H9 (cell line): ENCODE results near the gene PTPRK. TPM values are rescaled to one million over a fixed set of nuclear protein-coding genes. Genes with fewer than 3 reads are reported as not detected.

Source experiments
- DNase-seq: peaks from one replicate; pipeline ENCODE4 v3.0.0-alpha.2; 2017
- H2AFZ ChIP-seq: one replicate; pipeline ENCODE4 v1.6.1; 2013; ENCODE audit warnings: mild to moderate bottlenecking, low read length, control low read depth, moderate library complexity
- H2AK5ac ChIP-seq: 2 replicates; pipeline ENCODE4 v1.6.1; 2013; ENCODE audit warnings: low read length, control low read depth, mixed read lengths; ENCODE audit not compliant: insufficient read length
- H2BK120ac ChIP-seq: one replicate; pipeline ENCODE4 v1.6.1; 2013; ENCODE audit warnings: low read depth, mild to moderate bottlenecking, low read length, control low read depth, inconsistent platforms; ENCODE audit not compliant: poor library complexity, severe bottlenecking
- H2BK12ac ChIP-seq: 2 replicates; pipeline ENCODE4 v1.6.1; 2013; ENCODE audit warnings: low read length, control low read depth, mixed read lengths, low read depth; ENCODE audit not compliant: insufficient read length
- H2BK15ac ChIP-seq: 2 replicates; pipeline ENCODE4 v1.6.1; 2013; ENCODE audit warnings: low read depth, low read length, control low read depth
- H2BK20ac ChIP-seq: one replicate; pipeline ENCODE4 v1.6.1; 2013; ENCODE audit warnings: low read depth, mild to moderate bottlenecking, low read length, control low read depth, inconsistent platforms; ENCODE audit not compliant: poor library complexity, severe bottlenecking
- H2BK5ac ChIP-seq: 2 replicates; pipeline ENCODE4 v1.6.1; 2013; ENCODE audit warnings: low read length, control low read depth, mixed read lengths; ENCODE audit not compliant: insufficient read length
- H3K14ac ChIP-seq: 2 replicates; pipeline ENCODE4 v1.6.1; 2013; ENCODE audit warnings: low read length, control low read depth; ENCODE audit not compliant: insufficient read depth
- H3K18ac ChIP-seq: 2 replicates; pipeline ENCODE4 v1.6.1; 2013; ENCODE audit warnings: low read depth, mild to moderate bottlenecking, mixed read lengths, low read length, control low read depth; ENCODE audit not compliant: insufficient read length
- H3K23ac ChIP-seq: 2 replicates; pipeline ENCODE4 v1.6.1; 2013; ENCODE audit warnings: low read length, control low read depth, mixed read lengths, low read depth; ENCODE audit not compliant: insufficient read length
- H3K23me2 ChIP-seq: 2 replicates; pipeline ENCODE4 v1.6.1; 2013; ENCODE audit warnings: low read depth, mild to moderate bottlenecking, mixed read lengths, low read length, control low read depth; ENCODE audit not compliant: insufficient read length, poor library complexity, severe bottlenecking
- H3K27ac ChIP-seq: 2 replicates; pipeline ENCODE4 v1.5.1; 2013; ENCODE audit warnings: low read length, control low read depth, mixed read lengths, low read depth; ENCODE audit not compliant: insufficient read length
- H3K27me3 ChIP-seq: 2 replicates; pipeline ENCODE4 v1.6.1; 2013; ENCODE audit warnings: low read length, control low read depth, inconsistent platforms; ENCODE audit not compliant: insufficient read depth
- H3K4ac ChIP-seq: 2 replicates; pipeline ENCODE4 v1.6.1; 2013; ENCODE audit warnings: low read depth, mild to moderate bottlenecking, control low read depth, inconsistent platforms, low read length, moderate library complexity
- H3K4me1 ChIP-seq: 2 replicates; pipeline ENCODE4 v1.6.1; 2013; ENCODE audit warnings: low read length, control low read depth, inconsistent platforms; ENCODE audit not compliant: insufficient read depth
- H3K4me2 ChIP-seq: 2 replicates; pipeline ENCODE4 v1.6.1; 2013; ENCODE audit warnings: low read length, control low read depth, mixed read lengths; ENCODE audit not compliant: insufficient read length, insufficient read depth
- H3K56ac ChIP-seq: 2 replicates; pipeline ENCODE4 v1.6.1; 2013; ENCODE audit warnings: low read depth, mild to moderate bottlenecking, mixed read lengths, low read length, control low read depth; ENCODE audit not compliant: insufficient read length
- H3K79me1 ChIP-seq: 2 replicates; pipeline ENCODE4 v1.6.1; 2013; ENCODE audit warnings: low read depth, mild to moderate bottlenecking, moderate library complexity, low read length, control low read depth, inconsistent platforms; ENCODE audit not compliant: insufficient read depth, poor library complexity, severe bottlenecking
- H3K79me2 ChIP-seq: 2 replicates; pipeline ENCODE4 v1.6.1; 2013; ENCODE audit warnings: low read length, control low read depth, inconsistent platforms; ENCODE audit not compliant: insufficient read depth
- H3K9ac ChIP-seq: 2 replicates; pipeline ENCODE4 v1.6.1; 2013; ENCODE audit warnings: low read length, control low read depth, mixed read lengths; ENCODE audit not compliant: insufficient read length; ENCODE audit errors: extremely low read depth
- H3K9me3 ChIP-seq: one replicate; pipeline ENCODE4 v1.6.1; 2013; ENCODE audit warnings: low read depth, low read length, inconsistent platforms; ENCODE audit not compliant: control insufficient read depth
- H3T11ph ChIP-seq: one replicate; pipeline ENCODE4 v1.6.1; 2013; ENCODE audit warnings: mild to moderate bottlenecking, low read length, control low read depth, inconsistent platforms
- H4K20me1 ChIP-seq: one replicate; pipeline ENCODE4 v1.6.1; 2013; ENCODE audit not compliant: control insufficient read depth, insufficient read length, insufficient read depth
- H4K5ac ChIP-seq: 2 replicates; pipeline ENCODE4 v1.6.1; 2013; ENCODE audit warnings: low read depth, mild to moderate bottlenecking, mixed read lengths, low read length, control low read depth; ENCODE audit not compliant: insufficient read length
- H4K8ac ChIP-seq: replicated peaks from 2 replicates; pipeline ENCODE4 v1.6.1; 2013; ENCODE audit warnings: low read length, control low read depth, mixed read lengths, low read depth; ENCODE audit not compliant: insufficient read length
- H4K91ac ChIP-seq: 2 replicates; pipeline ENCODE4 v1.6.1; 2013; ENCODE audit warnings: low read depth, mild to moderate bottlenecking, moderate library complexity, mixed read lengths, low read length, control low read depth; ENCODE audit not compliant: insufficient read length
- H3K27ac Mint-ChIP-seq, 3 experiments: 2 replicates in 2 of 3; 3 replicates in 1 of 3; pipeline ENCODE4 v1.8.0; 2020 to 2021; ENCODE audit warnings: mixed read lengths in 3 of 3, mild to moderate bottlenecking in 1 of 3, moderate library complexity in 1 of 3
- H3K27me3 Mint-ChIP-seq: 2 replicates; pipeline ENCODE4 v1.8.0; 2021; ENCODE audit warnings: low read depth, mild to moderate bottlenecking, moderate library complexity, mixed read lengths
- H3K36me3 Mint-ChIP-seq, 3 experiments: 2 replicates in 2 of 3; 3 replicates in 1 of 3; pipeline ENCODE4 v1.8.0; 2020 to 2021; ENCODE audit warnings: low read depth in 3 of 3, mixed read lengths in 3 of 3; ENCODE audit not compliant: insufficient read depth in 1 of 3
- H3K4me1 Mint-ChIP-seq, 2 experiments: 2 replicates each; pipeline ENCODE4 v1.8.0; 2020; ENCODE audit warnings: mixed read lengths in 2 of 2
- H3K4me3 Mint-ChIP-seq, 2 experiments: 2 replicates in 1 of 2; 3 replicates in 1 of 2; pipeline ENCODE4 v1.8.0; 2020 to 2021; ENCODE audit warnings: mild to moderate bottlenecking in 2 of 2, mixed read lengths in 2 of 2, moderate library complexity in 1 of 2
- H3K9me3 Mint-ChIP-seq, 2 experiments: 2 replicates in 1 of 2; 3 replicates in 1 of 2; pipeline ENCODE4 v1.8.0; 2020; ENCODE audit warnings: mild to moderate bottlenecking in 2 of 2, mixed read lengths in 2 of 2, moderate library complexity in 1 of 2
- WGBS: extraction: QIAGEN DNeasy Blood & Tissue Kit; methylation state at CpG from one replicate; pipeline ENCODE4 v1.1.7; 2013; ENCODE audit warnings: missing lambda C conversion rate, low lambda C conversion rate, mixed read lengths; ENCODE audit not compliant: insufficient read length; ENCODE audit errors: extremely low coverage; 5-methylcytosine and 5-hydroxymethylcytosine counted together
- total RNA-seq: library from RNA; stranded (reverse); gene quantifications from 2 replicates; pipeline ENCODE4 v1.2.1, GENCODE V29; 2021
- TF ChIP-seq, protein P1 (sequence below): fragments of 200-600 bp; sonication (generic); conservative IDR thresholded peaks from 3 replicates; pipeline ENCODE4 v1.8.0; 2021; ENCODE audit warnings: antibody characterized with exemption, mild to moderate bottlenecking

Gene PTPRK
- total RNA-seq, 1 experiment from 2014 or later: 47.9 TPM

GRCh38 chr6:128452713-128453112, 67.7 kb downstream of the PTPRK start:
- no peak overlapping the region for H3K27ac ChIP-seq
- H3K56ac ChIP-seq: no peak overlapping the region
- no peaks in the 10 kb centered on the region; the same call in 1 of the 2 replicates for H3K4me1 ChIP-seq
- H3K4me1 Mint-ChIP-seq: peaks cover 3 to 5% of the 10 kb centered on the region in 2 experiments; a peak in 2 of 4 replicates
- no peak overlapping the region for H3K4ac ChIP-seq
- H4K8ac ChIP-seq: no peak overlapping the region
- H2BK120ac ChIP-seq: no peak overlapping the region
- H3K14ac ChIP-seq: no peak overlapping the region
- WGBS: no CpG with 5 or more reads among the region's 2 CpGs
- no peak overlapping the region for H4K5ac ChIP-seq
- no peaks in the 10 kb centered on the region for H3K79me1 ChIP-seq
- no peak overlapping the region for H3K18ac ChIP-seq
- TF ChIP-seq, protein P1, sequence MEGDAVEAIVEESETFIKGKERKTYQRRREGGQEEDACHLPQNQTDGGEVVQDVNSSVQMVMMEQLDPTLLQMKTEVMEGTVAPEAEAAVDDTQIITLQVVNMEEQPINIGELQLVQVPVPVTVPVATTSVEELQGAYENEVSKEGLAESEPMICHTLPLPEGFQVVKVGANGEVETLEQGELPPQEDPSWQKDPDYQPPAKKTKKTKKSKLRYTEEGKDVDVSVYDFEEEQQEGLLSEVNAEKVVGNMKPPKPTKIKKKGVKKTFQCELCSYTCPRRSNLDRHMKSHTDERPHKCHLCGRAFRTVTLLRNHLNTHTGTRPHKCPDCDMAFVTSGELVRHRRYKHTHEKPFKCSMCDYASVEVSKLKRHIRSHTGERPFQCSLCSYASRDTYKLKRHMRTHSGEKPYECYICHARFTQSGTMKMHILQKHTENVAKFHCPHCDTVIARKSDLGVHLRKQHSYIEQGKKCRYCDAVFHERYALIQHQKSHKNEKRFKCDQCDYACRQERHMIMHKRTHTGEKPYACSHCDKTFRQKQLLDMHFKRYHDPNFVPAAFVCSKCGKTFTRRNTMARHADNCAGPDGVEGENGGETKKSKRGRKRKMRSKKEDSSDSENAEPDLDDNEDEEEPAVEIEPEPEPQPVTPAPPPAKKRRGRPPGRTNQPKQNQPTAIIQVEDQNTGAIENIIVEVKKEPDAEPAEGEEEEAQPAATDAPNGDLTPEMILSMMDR: no peak
- no peak overlapping the region for H3K4me3 Mint-ChIP-seq
- H4K20me1 ChIP-seq: no peaks in the 10 kb centered on the region
- H2BK12ac ChIP-seq: no peak overlapping the region
- H2BK5ac ChIP-seq: no peak overlapping the region
- H3K9me3 Mint-ChIP-seq: no peaks in the 10 kb centered on the region
- no peak overlapping the region for H2AK5ac ChIP-seq
- no peaks in the 10 kb centered on the region for H3K27me3 ChIP-seq
- H4K91ac ChIP-seq: no peak overlapping the region
- H3K23me2 ChIP-seq: no peaks in the 10 kb centered on the region
- H3K4me2 ChIP-seq: no peak overlapping the region
- H3K23ac ChIP-seq: no peak overlapping the region
- no peaks in the 10 kb centered on the region for H3K27me3 Mint-ChIP-seq
- H3K9ac ChIP-seq: no peak overlapping the region
- H2BK15ac ChIP-seq: no peak overlapping the region
- DNase-seq: no peak
- H3K79me2 ChIP-seq: peaks cover 3% of the 10 kb centered on the region; the same call in 1 of the 2 replicates
- no peak overlapping the region for H3K27ac Mint-ChIP-seq
- no peaks in the 10 kb centered on the region; a peak in 1 of 7 replicates for H3K36me3 Mint-ChIP-seq
- no peak overlapping the region for H2AFZ ChIP-seq
- H3K9me3 ChIP-seq: no peaks in the 10 kb centered on the region
- H2BK20ac ChIP-seq: no peak overlapping the region
- H3T11ph ChIP-seq: no peak overlapping the region
